Loucy (cell line): ENCODE measurements around the gene PDE4D.

Experiments used
- EZH2phosphoT487 ChIP-seq: fragments of 200-600 bp; IDR thresholded peaks from 2 replicates; pipeline ENCODE4 v1.6.1; 2018; ENCODE audit warnings: antibody characterized with exemption, mild to moderate bottlenecking, moderate library complexity, borderline replicate concordance
- TF ChIP-seq, protein P1 (sequence below): fragments of 200-600 bp; sonication (generic); conservative IDR thresholded peaks from 2 replicates; pipeline ENCODE4 v1.5.1; 2014; ENCODE audit warnings: mild to moderate bottlenecking, antibody characterized with exemption, low read length

DNA sequence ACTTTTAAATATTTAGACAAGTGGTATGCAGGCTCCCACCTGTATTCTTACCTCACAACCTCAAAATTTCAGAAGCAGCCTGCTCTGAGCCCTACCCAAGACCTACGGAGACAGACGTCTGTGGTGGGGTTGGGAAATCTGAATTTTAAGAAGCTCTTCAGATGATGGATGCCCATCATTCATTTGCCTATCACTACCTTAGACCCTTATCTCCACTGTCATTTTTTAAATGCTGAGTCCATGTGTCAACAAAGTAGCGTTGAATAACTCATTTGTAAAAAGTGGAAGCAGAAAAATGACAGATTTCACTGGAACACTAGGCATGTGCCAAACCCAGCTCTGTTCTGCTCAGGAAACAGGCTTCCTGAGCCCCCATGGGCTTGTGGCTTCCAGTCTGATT is 85.7 kb downstream of the PDE4D start:
- TF ChIP-seq, protein P1, sequence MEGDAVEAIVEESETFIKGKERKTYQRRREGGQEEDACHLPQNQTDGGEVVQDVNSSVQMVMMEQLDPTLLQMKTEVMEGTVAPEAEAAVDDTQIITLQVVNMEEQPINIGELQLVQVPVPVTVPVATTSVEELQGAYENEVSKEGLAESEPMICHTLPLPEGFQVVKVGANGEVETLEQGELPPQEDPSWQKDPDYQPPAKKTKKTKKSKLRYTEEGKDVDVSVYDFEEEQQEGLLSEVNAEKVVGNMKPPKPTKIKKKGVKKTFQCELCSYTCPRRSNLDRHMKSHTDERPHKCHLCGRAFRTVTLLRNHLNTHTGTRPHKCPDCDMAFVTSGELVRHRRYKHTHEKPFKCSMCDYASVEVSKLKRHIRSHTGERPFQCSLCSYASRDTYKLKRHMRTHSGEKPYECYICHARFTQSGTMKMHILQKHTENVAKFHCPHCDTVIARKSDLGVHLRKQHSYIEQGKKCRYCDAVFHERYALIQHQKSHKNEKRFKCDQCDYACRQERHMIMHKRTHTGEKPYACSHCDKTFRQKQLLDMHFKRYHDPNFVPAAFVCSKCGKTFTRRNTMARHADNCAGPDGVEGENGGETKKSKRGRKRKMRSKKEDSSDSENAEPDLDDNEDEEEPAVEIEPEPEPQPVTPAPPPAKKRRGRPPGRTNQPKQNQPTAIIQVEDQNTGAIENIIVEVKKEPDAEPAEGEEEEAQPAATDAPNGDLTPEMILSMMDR = no peak
- no peak for TF ChIP-seq EZH2phosphoT487
